BE2C (cell line): Measurements from ENCODE around the gene CABCOCO1.
"Not testable (repeated sequence)": the region's sequence is repeated elsewhere in the genome, so short reads cannot be mapped to it uniquely, and the experiment has no call there.

Experiments used
- DNase-seq: peaks from one replicate; pipeline ENCODE4 v3.0.0-alpha.2; 2020
- H3K27me3 ChIP-seq: fragments of 250-450 bp; sonication (Bioruptor Pico); 2 replicates; pipeline ENCODE4 v1.5.1; 2020; ENCODE audit warnings: mild to moderate bottlenecking
- H3K36me3 ChIP-seq: fragments of 250-450 bp; sonication (Bioruptor Pico); 2 replicates; pipeline ENCODE4 v1.5.1; 2020; ENCODE audit warnings: mild to moderate bottlenecking
- H3K4me1 ChIP-seq: fragments of 250-450 bp; sonication (Bioruptor Pico); 2 replicates; pipeline ENCODE4 v1.5.1; 2020
- H3K4me3 ChIP-seq: 2 replicates; pipeline ENCODE4 v1.5.1; 2011; ENCODE audit warnings: low read depth, low read length
- H3K9me3 ChIP-seq: fragments of 250-450 bp; sonication (Bioruptor Pico); 2 replicates; pipeline ENCODE4 v1.5.1; 2020
- CTCF ChIP-seq: IDR thresholded peaks from 2 replicates; pipeline ENCODE4 v1.5.1; 2012; ENCODE audit warnings: mild to moderate bottlenecking, low read depth, low read length

The CABCOCO1 gene

GRCh38 chr10:61708846-61709245, 46.1 kb downstream of the CABCOCO1 start:
- Histone ChIP-seq H3K36me3 (no peaks in the 10 kb centered on the region), H3K9me3 (no peaks in the 10 kb centered on the region), H3K27me3 (no peaks in the 10 kb centered on the region), H3K4me3 (no peak overlapping the region), H3K4me1 (no peaks in the 10 kb centered on the region)
- DNase-seq: no peak
- TF ChIP-seq CTCF: no peak

- not testable (repeated sequence) for H3K36me3 ChIP-seq, H3K4me3 ChIP-seq, H3K27me3 ChIP-seq, DNase-seq, H3K9me3 ChIP-seq, H3K4me1 ChIP-seq
These were observed 49.4 kb downstream of the CABCOCO1 start for GRCh38 chr10:61712105-61712504.

- not testable (repeated sequence) for H3K36me3 ChIP-seq, DNase-seq, H3K27me3 ChIP-seq, H3K9me3 ChIP-seq, H3K4me1 ChIP-seq, H3K4me3 ChIP-seq
These were observed 56.7 kb downstream of the CABCOCO1 start for GRCh38 chr10:61719475-61719874.

GRCh38 chr10:61719906-61720305, 57.2 kb downstream of the CABCOCO1 start:
- Histone ChIP-seq H3K9me3 (no peaks in the 10 kb centered on the region), H3K4me3 (no peak overlapping the region), H3K27me3 (no peaks in the 10 kb centered on the region), H3K36me3 (no peaks in the 10 kb centered on the region), H3K4me1 (no peaks in the 10 kb centered on the region)
- DNase-seq: no peak
- no peak for TF ChIP-seq CTCF

GRCh38 chr10:61721431-61721830, 58.7 kb downstream of the CABCOCO1 start:
- no peak overlapping the region for H3K4me3 ChIP-seq
- no peak for TF ChIP-seq CTCF
- H3K9me3 ChIP-seq: no peaks in the 10 kb centered on the region
- DNase-seq: no peak
- no peaks in the 10 kb centered on the region for H3K36me3 ChIP-seq
- H3K27me3 ChIP-seq: no peaks in the 10 kb centered on the region
- H3K4me1 ChIP-seq: no peaks in the 10 kb centered on the region

GRCh38 chr10:61725221-61725620, 62.5 kb downstream of the CABCOCO1 start:
- not testable (repeated sequence) for H3K9me3 ChIP-seq, H3K4me1 ChIP-seq, H3K4me3 ChIP-seq, DNase-seq, H3K27me3 ChIP-seq, H3K36me3 ChIP-seq

- TF ChIP-seq CTCF: no peak
- Histone ChIP-seq H3K4me3 (no peak overlapping the region), H3K27me3 (no peaks in the 10 kb centered on the region), H3K36me3 (no peaks in the 10 kb centered on the region), H3K4me1 (no peaks in the 10 kb centered on the region), H3K9me3 (no peaks in the 10 kb centered on the region)
- no peak for DNase-seq
These were observed 66.9 kb downstream of the CABCOCO1 start for GRCh38 chr10:61729596-61729995.

- no peaks in the 10 kb centered on the region for H3K36me3 ChIP-seq
- no peak for DNase-seq
- H3K4me1 ChIP-seq: no peaks in the 10 kb centered on the region
- H3K4me3 ChIP-seq: no peak overlapping the region
- H3K9me3 ChIP-seq: no peaks in the 10 kb centered on the region
- no peak for TF ChIP-seq CTCF
- no peaks in the 10 kb centered on the region for H3K27me3 ChIP-seq
These were observed 67.9 kb downstream of the CABCOCO1 start for GRCh38 chr10:61730671-61731070.
